Thymus (tissue), 14 donors: ENCODE data around the gene NR5A2. TPM values are rescaled to one million over a fixed set of nuclear protein-coding genes. Genes with fewer than 3 reads are reported as not detected.

ENCODE experiments used
- DNase-seq, 9 donors: peaks; one replicate each; pipeline ENCODE4 v3.0.0-alpha.2; 2013; ENCODE audit warnings: low spot score in 9 of 9, low read depth in 6 of 9, missing footprints in 1 of 9
- H3K27ac ChIP-seq, 2 donors: one replicate each; pipeline ENCODE4 v1.5.1; 2013; ENCODE audit warnings: control low read depth in 1 of 2, low read depth in 1 of 2, low read length in 1 of 2, mild to moderate bottlenecking in 1 of 2, moderate library complexity in 1 of 2
- H3K27me3 ChIP-seq, 2 donors: one replicate each; pipeline ENCODE4 v1.5.1; 2013; ENCODE audit warnings: low read length in 1 of 2; ENCODE audit not compliant: control insufficient read depth in 2 of 2, insufficient read depth in 1 of 2
- H3K36me3 ChIP-seq, 2 donors: one replicate each; pipeline ENCODE4 v1.5.1; 2013; ENCODE audit warnings: low read length in 1 of 2, mild to moderate bottlenecking in 1 of 2, moderate library complexity in 1 of 2; ENCODE audit not compliant: control insufficient read depth in 2 of 2, insufficient read depth in 2 of 2
- H3K4me1 ChIP-seq, 2 donors: one replicate each; pipeline ENCODE4 v1.5.1; 2013; ENCODE audit warnings: low read length in 2 of 2; ENCODE audit not compliant: control insufficient read depth in 2 of 2, insufficient read depth in 2 of 2
- H3K4me3 ChIP-seq, 2 donors: one replicate each; pipeline ENCODE4 v1.5.1; 2013; ENCODE audit warnings: low read length in 2 of 2, control low read depth in 1 of 2, mild to moderate bottlenecking in 1 of 2
- H3K9me3 ChIP-seq, 2 donors: one replicate each; pipeline ENCODE4 v1.5.1; 2013; ENCODE audit warnings: low read length in 1 of 2, mild to moderate bottlenecking in 1 of 2; ENCODE audit not compliant: control insufficient read depth in 2 of 2, insufficient read depth in 1 of 2
- WGBS: extraction: QIAGEN DNeasy Blood & Tissue Kit; methylation state at CpG from one replicate; pipeline ENCODE4 v1.1.7; 2013; 5-methylcytosine and 5-hydroxymethylcytosine counted together
- long read RNA-seq, 10 donors: transcript quantifications; one replicate each; lab custom pipeline, GENCODE V29; 2026
- polyA plus RNA-seq: library from polyadenylated mRNA; stranded (reverse); fragments of 200-250 nt; gene quantifications from one replicate; pipeline ENCODE4 v1.2.3, GENCODE V29; 2013
- total RNA-seq: library from RNA; stranded (reverse); fragments of 120-200 nt; gene quantifications from one replicate; pipeline ENCODE4 v1.2.4, GENCODE V29; 2013
- donor health status: healthy.

NR5A2 gene
- total RNA-seq (0.76 TPM), polyA plus RNA-seq (0.94 TPM)
- long read RNA-seq, donor 1: 0 reads
- long read RNA-seq, donor 2: 0 reads
- long read RNA-seq, donor 3: 0 reads
- long read RNA-seq, donor 4: 0 reads
- long read RNA-seq, donor 5: 0 reads
- long read RNA-seq, donor 6: 0 reads
- long read RNA-seq, donor 7: 0 reads
- long read RNA-seq, donor 8: 0 reads
- long read RNA-seq, donor 9: 0 reads
- long read RNA-seq, donor 10: 0 reads

- Histone ChIP-seq H3K4me1 (peaks cover 0 to 9% of the 10 kb centered on the region in 2 donors), H3K27ac (no peak within 1 kb of the TSS), H3K4me3 (no peak within 1 kb of the TSS), H3K36me3 (no peaks in the 10 kb centered on the region), H3K27me3 (peaks cover 33 to 70% of the 10 kb centered on the region in 2 donors), H3K9me3 (peaks cover 0 to 6% of the 10 kb centered on the region in 2 donors)
- DNase-seq: no peak
- 95% methylated on average over 1 of the region's 1 CpG for WGBS
Observed at GRCh38 chr1:200027264-200027823, at the start of gene NR5A2. Gene NR5A2 (plus strand): TSS chr1:200027710. CDS start chr1:200027848, 138 bp downstream.

GRCh38 chr1:199978408-199978940, 49.0 kb upstream of the NR5A2 start:
- H3K4me3 ChIP-seq: no peak overlapping the region
- H3K4me1 ChIP-seq: peaks cover 0 to 3% of the 10 kb centered on the region in 2 donors
- no peaks in the 10 kb centered on the region for H3K9me3 ChIP-seq
- no peak overlapping the region for H3K27ac ChIP-seq
- WGBS: 97% methylated on average over 7 of the region's 7 CpGs
- no peak for DNase-seq
- H3K36me3 ChIP-seq: no peaks in the 10 kb centered on the region
- H3K27me3 ChIP-seq: no peaks in the 10 kb centered on the region

GRCh38 chr1:199979071-199979470, 48.4 kb upstream of the NR5A2 start:
- Histone ChIP-seq H3K4me1 (peaks cover 0 to 3% of the 10 kb centered on the region in 2 donors), H3K27ac (no peak overlapping the region), H3K4me3 (no peak overlapping the region), H3K27me3 (no peaks in the 10 kb centered on the region), H3K36me3 (no peaks in the 10 kb centered on the region), H3K9me3 (no peaks in the 10 kb centered on the region)
- peak in 3 of 9 donors; percentile 5 to 42 (median 17) for DNase-seq
- WGBS: 58% methylated on average over 1 of the region's 1 CpG

DNA sequence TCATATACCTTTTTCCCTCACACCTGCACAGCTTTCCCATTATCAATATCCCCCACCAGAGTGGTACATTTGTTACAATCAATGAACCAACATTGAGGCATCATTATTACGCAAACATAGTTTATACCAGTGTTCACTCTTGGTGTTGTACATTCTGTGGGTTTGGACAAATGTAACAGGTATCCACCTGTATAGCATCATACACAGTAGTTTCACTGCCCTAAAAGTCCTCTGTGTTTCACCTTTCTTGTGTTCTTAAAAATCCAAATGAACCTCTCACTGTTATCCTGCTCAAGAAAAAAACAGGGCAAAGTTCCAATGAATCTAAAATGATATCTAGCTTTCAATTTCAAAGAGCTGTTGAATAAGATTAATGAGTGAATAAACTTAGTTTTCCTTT, 45.9 kb upstream of the NR5A2 start:
- H3K27me3 ChIP-seq: no peaks in the 10 kb centered on the region
- no peaks in the 10 kb centered on the region for H3K9me3 ChIP-seq
- peaks cover 0 to 3% of the 10 kb centered on the region in 2 donors for H3K4me1 ChIP-seq
- no peak overlapping the region for H3K27ac ChIP-seq
- 97% methylated on average over 1 of the region's 1 CpG for WGBS
- H3K36me3 ChIP-seq: no peaks in the 10 kb centered on the region
- DNase-seq: no peak
- H3K4me3 ChIP-seq: no peak overlapping the region

GRCh38 chr1:199982606-199983005, 44.9 kb upstream of the NR5A2 start:
- DNase-seq: no peak
- no peaks in the 10 kb centered on the region for H3K9me3 ChIP-seq
- 97% methylated on average over 6 of the region's 6 CpGs for whole genome bisulfite sequencing
- no peaks in the 10 kb centered on the region for H3K36me3 ChIP-seq
- H3K4me1 ChIP-seq: peaks cover 0 to 3% of the 10 kb centered on the region in 2 donors
- H3K4me3 ChIP-seq: no peak overlapping the region
- no peak overlapping the region for H3K27ac ChIP-seq
- H3K27me3 ChIP-seq: no peaks in the 10 kb centered on the region

DNA sequence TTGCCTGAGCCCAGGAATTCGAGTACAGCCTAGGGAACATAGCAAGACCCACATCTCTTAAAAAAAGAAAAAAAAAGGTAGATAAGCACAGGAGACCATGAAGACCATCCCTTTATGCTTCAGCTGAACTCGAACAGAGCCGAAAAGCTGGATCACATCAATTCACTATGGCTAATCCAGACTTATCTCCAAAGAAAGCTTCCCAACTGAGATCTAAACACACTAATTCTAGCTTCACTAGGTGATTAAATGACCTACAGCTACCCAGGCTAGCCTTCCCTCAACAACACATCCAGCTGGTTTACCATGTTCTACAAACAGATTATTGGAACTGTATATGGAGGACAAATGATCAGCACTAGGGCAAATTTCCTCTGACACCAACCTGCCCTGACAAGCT, 44.0 kb upstream of the NR5A2 start:
- DNase-seq: no peak
- WGBS: 97% methylated on average over 3 of the region's 3 CpGs

GRCh38 chr1:199995096-199995685, 32.3 kb upstream of the NR5A2 start:
- Histone ChIP-seq H3K4me1 (no peaks in the 10 kb centered on the region), H3K27ac (no peak overlapping the region), H3K4me3 (no peak overlapping the region), H3K9me3 (no peaks in the 10 kb centered on the region), H3K27me3 (no peaks in the 10 kb centered on the region), H3K36me3 (no peaks in the 10 kb centered on the region)
- WGBS: 66% methylated on average over 3 of the region's 3 CpGs
- DNase-seq: no peak

More for the DNA sequence above, 44.0 kb upstream of the NR5A2 start:
- peaks cover 0 to 3% of the 10 kb centered on the region in 2 donors for H3K4me1 ChIP-seq
- H3K9me3 ChIP-seq: no peaks in the 10 kb centered on the region
- no peak overlapping the region for H3K4me3 ChIP-seq
- no peaks in the 10 kb centered on the region for H3K36me3 ChIP-seq
- H3K27me3 ChIP-seq: no peaks in the 10 kb centered on the region
- no peak overlapping the region for H3K27ac ChIP-seq

DNA sequence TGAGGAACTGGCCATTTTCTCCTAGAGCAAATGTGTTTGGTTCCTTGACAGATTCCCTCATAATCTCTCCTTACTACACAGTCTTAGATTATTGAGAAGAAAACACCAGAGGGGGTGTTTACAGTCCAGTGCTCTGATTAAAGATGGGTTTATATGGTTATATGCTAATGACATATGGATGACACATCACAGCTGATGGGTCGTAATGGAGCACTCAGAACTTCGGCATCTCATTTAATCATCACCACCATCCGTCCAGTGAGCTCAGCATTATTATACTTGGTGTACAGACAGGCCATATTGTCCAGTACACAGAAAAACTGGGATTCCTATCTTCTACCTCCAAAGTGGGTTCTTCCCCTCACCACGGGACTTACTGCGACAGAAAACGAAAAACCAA, 22.3 kb upstream of the NR5A2 start:
- no peak overlapping the region for H3K27ac ChIP-seq
- 96% methylated on average over 6 of the region's 6 CpGs for WGBS
- no peaks in the 10 kb centered on the region for H3K9me3 ChIP-seq
- no peak for DNase-seq
- no peak overlapping the region for H3K4me3 ChIP-seq
- H3K36me3 ChIP-seq: no peaks in the 10 kb centered on the region
- H3K27me3 ChIP-seq: no peaks in the 10 kb centered on the region
- H3K4me1 ChIP-seq: no peaks in the 10 kb centered on the region

DNA sequence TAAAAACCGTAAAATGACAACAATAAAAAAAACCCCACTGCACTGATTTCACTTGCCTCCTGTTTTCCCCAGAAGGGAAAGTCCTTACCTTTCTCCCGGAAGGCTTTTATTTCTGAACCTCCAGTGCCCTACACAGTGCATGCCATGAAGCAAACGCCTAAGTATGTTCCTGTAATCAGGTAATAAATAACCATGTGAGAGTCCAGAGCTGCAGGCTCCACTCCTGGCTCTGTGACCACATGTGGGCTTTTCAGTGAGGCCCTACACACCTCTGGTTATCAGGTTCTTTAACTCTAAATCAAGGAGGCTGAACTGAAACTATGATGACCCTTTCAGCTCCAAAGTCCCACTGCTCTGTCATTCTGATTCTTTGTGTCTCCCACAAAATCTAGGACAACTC, 20.8 kb upstream of the NR5A2 start:
- Histone ChIP-seq H3K27ac (no peak overlapping the region), H3K36me3 (no peaks in the 10 kb centered on the region), H3K27me3 (no peaks in the 10 kb centered on the region), H3K9me3 (no peaks in the 10 kb centered on the region), H3K4me1 (no peaks in the 10 kb centered on the region), H3K4me3 (no peak overlapping the region)
- no peak for DNase-seq
- WGBS: 91% methylated on average over 3 of the region's 3 CpGs
